ENCODE data around the gene SOWAHA. TPM values are rescaled to one million over a fixed set of nuclear protein-coding genes. Genes with fewer than 3 reads are reported as not detected.

Gene SOWAHA
- total and polyA plus RNA-seq, 10 of the 15 experiments (the other 5 are each of a cell fraction or from before 2014, with no cell fraction given): 0.02 to 0.37 (median 0.05) TPM; not detected in 4

DNA sequence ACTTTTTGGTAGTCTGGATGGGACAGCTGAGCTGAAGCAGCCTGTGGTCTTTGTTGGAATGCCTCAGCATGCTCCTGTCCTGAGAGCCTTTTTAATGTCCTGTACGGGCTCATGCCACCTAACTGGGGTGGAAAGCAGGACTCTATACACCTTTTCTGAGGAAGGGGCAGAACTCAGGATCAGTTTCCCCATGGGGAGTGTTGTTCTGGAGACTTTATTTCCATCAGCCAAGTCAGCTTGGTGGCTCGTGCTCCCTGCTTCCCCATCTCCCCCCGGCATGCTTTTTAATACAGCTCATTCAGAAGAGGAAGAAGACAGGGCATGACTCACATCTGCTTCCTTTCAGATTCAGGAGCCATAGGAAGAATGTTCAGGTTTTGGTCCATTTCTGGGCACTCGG, 31.0 kb upstream of the SOWAHA start:
- Histone ChIP-seq H3K79me2 (ENCODE audit: control insufficient read depth, insufficient read depth, low read length) (no peaks in the 10 kb centered on the region), H3K4me3 (no peak overlapping the region), H3K27ac (ENCODE audit: control insufficient read depth, insufficient read depth) (no peak overlapping the region), H2AFZ (ENCODE audit: control insufficient read depth, low read depth, low read length) (no peak overlapping the region), H3K36me3 (ENCODE audit: control insufficient read depth in 2 of 2, insufficient read depth in 2 of 2, low read length in 1 of 2) (no peaks in the 10 kb centered on the region), H4K20me1 (ENCODE audit: control insufficient read depth, insufficient read depth) (no peaks in the 10 kb centered on the region), H3K4me2 (ENCODE audit: control insufficient read depth, insufficient read depth) (no peak overlapping the region), H3K9ac (ENCODE audit: control insufficient read depth, insufficient read depth, low read length) (no peak overlapping the region), H3K4me1 (ENCODE audit: control insufficient read depth, insufficient read depth, low read length) (peaks cover 11% of the 10 kb centered on the region), H3K27me3 (replicated peaks in 1 of 2; ENCODE audit: control insufficient read depth in 2 of 2, insufficient read depth in 2 of 2, low read length in 1 of 2) (no peaks in the 10 kb centered on the region), H3K9me3 (replicated peaks; ENCODE audit: control insufficient read depth, insufficient read depth, low read length) (no peaks in the 10 kb centered on the region)
- in situ Hi-C loops (cut with MboI): no loop called here
- FAIRE-seq (no peak), DNase-seq (ENCODE audit: low read depth, low spot score) (no peak), ATAC-seq (no peak)
- CTCF ChIA-PET: interaction anchor here (0.9 to 1.4 kb wide), 4 partner anchors 20 to 277 kb away, joined by 3 to 5 read pairs (median 4); no protein-coding TSS in a partner anchor
- BruUV-seq (replicated peaks): no TSS peak
- RAD21 ChIA-PET (ENCODE audit: unreplicated experiment): interaction anchor here (1.9 kb wide), 1 partner anchor 25 kb away, joined by 7 read pairs; no protein-coding TSS in a partner anchor
- 51% methylated on average over 4 of the region's 4 CpGs for WGBS (ENCODE audit: insufficient coverage, insufficient replicate concordance, low lambda C conversion rate, missing lambda C conversion rate)
- intact Hi-C loops (cut with micrococcal nuclease; ENCODE audit: unreplicated experiment): no loop called here
- POLR2A ChIA-PET: interaction anchor here (0.5 to 0.7 kb wide), 2 partner anchors 49 to 273 kb away, joined by 3 to 6 read pairs; no protein-coding TSS in a partner anchor
- SMC1A ChIA-PET (ENCODE audit: uncharacterized antibody, unreplicated experiment): interaction anchor here (0.9 to 2.5 kb wide), 7 partner anchors 10 to 317 kb away, joined by 3 to 10 read pairs (median 6); partner anchors contain the start of gene SOWAHA
- TF ChIP-seq, protein P1, sequence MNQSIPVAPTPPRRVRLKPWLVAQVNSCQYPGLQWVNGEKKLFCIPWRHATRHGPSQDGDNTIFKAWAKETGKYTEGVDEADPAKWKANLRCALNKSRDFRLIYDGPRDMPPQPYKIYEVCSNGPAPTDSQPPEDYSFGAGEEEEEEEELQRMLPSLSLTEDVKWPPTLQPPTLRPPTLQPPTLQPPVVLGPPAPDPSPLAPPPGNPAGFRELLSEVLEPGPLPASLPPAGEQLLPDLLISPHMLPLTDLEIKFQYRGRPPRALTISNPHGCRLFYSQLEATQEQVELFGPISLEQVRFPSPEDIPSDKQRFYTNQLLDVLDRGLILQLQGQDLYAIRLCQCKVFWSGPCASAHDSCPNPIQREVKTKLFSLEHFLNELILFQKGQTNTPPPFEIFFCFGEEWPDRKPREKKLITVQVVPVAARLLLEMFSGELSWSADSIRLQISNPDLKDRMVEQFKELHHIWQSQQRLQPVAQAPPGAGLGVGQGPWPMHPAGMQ (IDR thresholded peaks at IDR 0.05; ENCODE audit: borderline replicate concordance): no peak
- TF ChIP-seq RCOR1 (conservative IDR thresholded peaks at IDR 0.05; ENCODE audit: low read depth, low read length) (no peak), NBN (IDR thresholded peaks at IDR 0.05) (no peak), RBBP5 (conservative IDR thresholded peaks at IDR 0.05) (no peak), BHLHE40 (IDR thresholded peaks at IDR 0.05; ENCODE audit: borderline replicate concordance in 1 of 2, low read depth in 2 of 2, low read length in 1 of 2) (no peak), SMAD1 (IDR thresholded peaks at IDR 0.05; ENCODE audit: low read depth, partially characterized antibody) (no peak), RELA (IDR thresholded peaks at IDR 0.05; ENCODE audit: borderline replicate concordance, partially characterized antibody) (no peak), RFX5 (IDR thresholded peaks at IDR 0.05; ENCODE audit: low read depth, low read length) (no peak), BACH1 (IDR thresholded peaks at IDR 0.05; ENCODE audit: borderline replicate concordance) (no peak), IRF4 (IDR thresholded peaks at IDR 0.05; ENCODE audit: low read depth, low read length) (no peak), CREB1 (IDR thresholded peaks at IDR 0.05; ENCODE audit: low read depth) (no peak), TCF3 (IDR thresholded peaks at IDR 0.05; ENCODE audit: borderline replicate concordance, insufficient read depth, low read depth, low read length) (no peak), MEF2A (IDR thresholded peaks at IDR 0.05; ENCODE audit: insufficient read depth, low read depth, low read length) (no peak), EZH2 (IDR thresholded peaks at IDR 0.05; ENCODE audit: borderline replicate concordance, control insufficient read depth, low read depth, low read length) (no peak), SMAD5 (IDR thresholded peaks at IDR 0.05; ENCODE audit: low read depth) (no peak), MEF2B (IDR thresholded peaks at IDR 0.05; ENCODE audit: partially characterized antibody, poor library complexity, severe bottlenecking) (no peak)
- TF ChIP-seq, protein P2, sequence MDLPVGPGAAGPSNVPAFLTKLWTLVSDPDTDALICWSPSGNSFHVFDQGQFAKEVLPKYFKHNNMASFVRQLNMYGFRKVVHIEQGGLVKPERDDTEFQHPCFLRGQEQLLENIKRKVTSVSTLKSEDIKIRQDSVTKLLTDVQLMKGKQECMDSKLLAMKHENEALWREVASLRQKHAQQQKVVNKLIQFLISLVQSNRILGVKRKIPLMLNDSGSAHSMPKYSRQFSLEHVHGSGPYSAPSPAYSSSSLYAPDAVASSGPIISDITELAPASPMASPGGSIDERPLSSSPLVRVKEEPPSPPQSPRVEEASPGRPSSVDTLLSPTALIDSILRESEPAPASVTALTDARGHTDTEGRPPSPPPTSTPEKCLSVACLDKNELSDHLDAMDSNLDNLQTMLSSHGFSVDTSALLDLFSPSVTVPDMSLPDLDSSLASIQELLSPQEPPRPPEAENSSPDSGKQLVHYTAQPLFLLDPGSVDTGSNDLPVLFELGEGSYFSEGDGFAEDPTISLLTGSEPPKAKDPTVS (IDR thresholded peaks at IDR 0.05; ENCODE audit: low read depth, low read length): no peak
- TF ChIP-seq, protein P3, sequence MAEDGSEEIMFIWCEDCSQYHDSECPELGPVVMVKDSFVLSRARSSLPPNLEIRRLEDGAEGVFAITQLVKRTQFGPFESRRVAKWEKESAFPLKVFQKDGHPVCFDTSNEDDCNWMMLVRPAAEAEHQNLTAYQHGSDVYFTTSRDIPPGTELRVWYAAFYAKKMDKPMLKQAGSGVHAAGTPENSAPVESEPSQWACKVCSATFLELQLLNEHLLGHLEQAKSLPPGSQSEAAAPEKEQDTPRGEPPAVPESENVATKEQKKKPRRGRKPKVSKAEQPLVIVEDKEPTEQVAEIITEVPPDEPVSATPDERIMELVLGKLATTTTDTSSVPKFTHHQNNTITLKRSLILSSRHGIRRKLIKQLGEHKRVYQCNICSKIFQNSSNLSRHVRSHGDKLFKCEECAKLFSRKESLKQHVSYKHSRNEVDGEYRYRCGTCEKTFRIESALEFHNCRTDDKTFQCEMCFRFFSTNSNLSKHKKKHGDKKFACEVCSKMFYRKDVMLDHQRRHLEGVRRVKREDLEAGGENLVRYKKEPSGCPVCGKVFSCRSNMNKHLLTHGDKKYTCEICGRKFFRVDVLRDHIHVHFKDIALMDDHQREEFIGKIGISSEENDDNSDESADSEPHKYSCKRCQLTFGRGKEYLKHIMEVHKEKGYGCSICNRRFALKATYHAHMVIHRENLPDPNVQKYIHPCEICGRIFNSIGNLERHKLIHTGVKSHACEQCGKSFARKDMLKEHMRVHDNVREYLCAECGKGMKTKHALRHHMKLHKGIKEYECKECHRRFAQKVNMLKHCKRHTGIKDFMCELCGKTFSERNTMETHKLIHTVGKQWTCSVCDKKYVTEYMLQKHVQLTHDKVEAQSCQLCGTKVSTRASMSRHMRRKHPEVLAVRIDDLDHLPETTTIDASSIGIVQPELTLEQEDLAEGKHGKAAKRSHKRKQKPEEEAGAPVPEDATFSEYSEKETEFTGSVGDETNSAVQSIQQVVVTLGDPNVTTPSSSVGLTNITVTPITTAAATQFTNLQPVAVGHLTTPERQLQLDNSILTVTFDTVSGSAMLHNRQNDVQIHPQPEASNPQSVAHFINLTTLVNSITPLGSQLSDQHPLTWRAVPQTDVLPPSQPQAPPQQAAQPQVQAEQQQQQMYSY (CRISPR knock-in tag; IDR thresholded peaks at IDR 0.05): no peak
- TF ChIP-seq, protein P4, sequence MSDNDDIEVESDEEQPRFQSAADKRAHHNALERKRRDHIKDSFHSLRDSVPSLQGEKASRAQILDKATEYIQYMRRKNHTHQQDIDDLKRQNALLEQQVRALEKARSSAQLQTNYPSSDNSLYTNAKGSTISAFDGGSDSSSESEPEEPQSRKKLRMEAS (IDR thresholded peaks at IDR 0.05; ENCODE audit: low read depth, low read length): no peak

Measured in GM12878 (cell line).